BE2C (cell line): Measurements from ENCODE around the gene SETD6.

Experiments used
- DNase-seq: peaks from one replicate; pipeline ENCODE4 v3.0.0-alpha.2; 2020
- H3K27me3 ChIP-seq: fragments of 250-450 bp; sonication (Bioruptor Pico); 2 replicates; pipeline ENCODE4 v1.5.1; 2020; ENCODE audit warnings: mild to moderate bottlenecking
- H3K36me3 ChIP-seq: fragments of 250-450 bp; sonication (Bioruptor Pico); 2 replicates; pipeline ENCODE4 v1.5.1; 2020; ENCODE audit warnings: mild to moderate bottlenecking
- H3K4me1 ChIP-seq: fragments of 250-450 bp; sonication (Bioruptor Pico); 2 replicates; pipeline ENCODE4 v1.5.1; 2020
- H3K4me3 ChIP-seq: 2 replicates; pipeline ENCODE4 v1.5.1; 2011; ENCODE audit warnings: low read depth, low read length
- H3K9me3 ChIP-seq: fragments of 250-450 bp; sonication (Bioruptor Pico); 2 replicates; pipeline ENCODE4 v1.5.1; 2020
- CTCF ChIP-seq: IDR thresholded peaks from 2 replicates; pipeline ENCODE4 v1.5.1; 2012; ENCODE audit warnings: mild to moderate bottlenecking, low read depth, low read length

SETD6 gene

GRCh38 chr16:58515871-58516767 lies 802 bp downstream of the SETD6 start:
- peak; percentile 36 for DNase-seq
- peak overlapping the region; percentile 87 for H3K4me3 ChIP-seq
- TF ChIP-seq CTCF = no peak
- H3K36me3 ChIP-seq = peaks cover 49% of the 10 kb centered on the region
- no peaks in the 10 kb centered on the region for H3K27me3 ChIP-seq
- H3K9me3 ChIP-seq = no peaks in the 10 kb centered on the region
- no peaks in the 10 kb centered on the region; the same call in 1 of the 2 replicates for H3K4me1 ChIP-seq

GRCh38 chr16:58516768-58517107 lies 1.4 kb downstream of the SETD6 start:
- peaks cover 55% of the 10 kb centered on the region for H3K36me3 ChIP-seq
- no peak for TF ChIP-seq CTCF
- DNase-seq = no peak
- H3K4me1 ChIP-seq = no peaks in the 10 kb centered on the region; the same call in 1 of the 2 replicates
- no peaks in the 10 kb centered on the region for H3K27me3 ChIP-seq
- no peaks in the 10 kb centered on the region for H3K9me3 ChIP-seq
- H3K4me3 ChIP-seq = peak overlapping the region; percentile 87

GRCh38 chr16:58518083-58518979 lies 3.0 kb downstream of the SETD6 start:
- Histone ChIP-seq H3K4me3 (no peak overlapping the region), H3K9me3 (no peaks in the 10 kb centered on the region), H3K4me1 (no peaks in the 10 kb centered on the region; the same call in 1 of the 2 replicates), H3K27me3 (no peaks in the 10 kb centered on the region), H3K36me3 (peaks cover 71% of the 10 kb centered on the region)
- no peak for DNase-seq
- no peak for TF ChIP-seq CTCF

- H3K36me3 ChIP-seq = peaks cover 77% of the 10 kb centered on the region
- no peak overlapping the region for H3K4me3 ChIP-seq
Measured at GRCh38 chr16:58518980-58519368, 3.7 kb downstream of the SETD6 start.

GRCh38 chr16:58519707-58520106 lies 4.4 kb downstream of the SETD6 start:
- Histone ChIP-seq H3K4me1 (no peaks in the 10 kb centered on the region; the same call in 1 of the 2 replicates), H3K27me3 (no peaks in the 10 kb centered on the region), H3K36me3 (peaks cover 83% of the 10 kb centered on the region), H3K4me3 (no peak overlapping the region), H3K9me3 (no peaks in the 10 kb centered on the region)
- DNase-seq = no peak
- TF ChIP-seq CTCF = no peak

More at GRCh38 chr16:58518980-58519368, 3.7 kb downstream of the SETD6 start:
- no peaks in the 10 kb centered on the region for H3K27me3 ChIP-seq
- no peak for TF ChIP-seq CTCF
- H3K4me1 ChIP-seq = no peaks in the 10 kb centered on the region; the same call in 1 of the 2 replicates
- no peak for DNase-seq
- H3K9me3 ChIP-seq = no peaks in the 10 kb centered on the region
